WI38 (cell line): ENCODE data around the gene SLC2A2.

ENCODE experiments used
- H3K4me3 ChIP-seq: 2 replicates; pipeline ENCODE4 v1.5.1; 2011; ENCODE audit warnings: low read depth, mild to moderate bottlenecking, control low read depth, low read length
- CTCF ChIP-seq: IDR thresholded peaks from 2 replicates; pipeline ENCODE4 v1.5.1; 2012; ENCODE audit warnings: low read depth, mild to moderate bottlenecking, control low read depth, low read length

The SLC2A2 gene

DNA sequence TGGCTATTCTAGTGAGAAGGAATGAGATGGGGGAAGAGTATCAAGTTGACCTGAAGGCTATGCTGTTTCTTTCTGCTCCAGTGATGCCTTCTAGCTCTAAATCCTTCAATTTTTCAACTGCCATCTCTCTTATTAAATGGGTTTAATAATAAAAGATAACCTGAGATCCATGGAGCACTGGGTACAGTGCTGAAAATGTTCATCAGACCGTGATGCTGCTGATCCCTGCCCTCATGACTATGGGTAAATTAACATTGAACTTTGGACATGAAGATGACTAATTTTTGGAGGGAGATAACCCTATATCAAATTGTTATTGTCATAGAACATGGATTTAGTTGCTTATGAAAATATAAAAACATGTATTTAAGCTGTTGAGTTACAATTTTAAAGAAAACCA, 27.7 kb upstream of the SLC2A2 start:
- TF ChIP-seq CTCF, result no peak
- no peak overlapping the region for H3K4me3 ChIP-seq

DNA sequence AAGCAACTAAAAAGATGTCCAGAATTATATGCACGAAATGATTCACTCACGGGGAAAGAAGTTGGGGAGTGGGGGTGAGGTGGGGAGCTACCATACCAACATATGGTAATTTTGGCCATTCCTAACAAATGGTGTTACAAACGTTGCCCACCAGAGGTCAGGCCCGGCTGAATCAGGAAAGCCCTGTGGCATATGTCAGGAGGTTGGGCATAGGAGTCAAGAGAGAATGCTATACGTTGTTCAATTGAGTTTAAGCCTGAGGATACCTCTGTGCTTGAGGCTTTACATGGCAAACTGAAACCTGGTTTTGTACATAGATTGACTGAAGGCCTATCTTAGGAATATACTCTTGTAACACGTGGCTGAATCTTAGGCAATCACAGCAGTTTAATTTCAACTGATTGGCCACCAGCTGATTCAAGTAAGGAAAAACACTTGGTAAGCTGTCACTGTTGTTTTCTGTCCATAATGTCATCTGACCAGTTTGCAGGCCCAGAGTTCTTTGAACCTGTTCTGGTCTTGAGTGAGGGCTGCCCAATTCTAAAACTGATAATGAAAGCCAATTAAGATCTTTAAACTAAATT, 23.4 kb upstream of the SLC2A2 start:
- H3K4me3 ChIP-seq, result no peak overlapping the region
- peak; percentile 38; the same call in 1 of the 2 replicates for TF ChIP-seq CTCF

- H3K4me3 ChIP-seq, result no peak overlapping the region
- no peak for TF ChIP-seq CTCF
These were observed 20.2 kb upstream of the SLC2A2 start for GRCh38 chr3:171046760-171047159.

DNA sequence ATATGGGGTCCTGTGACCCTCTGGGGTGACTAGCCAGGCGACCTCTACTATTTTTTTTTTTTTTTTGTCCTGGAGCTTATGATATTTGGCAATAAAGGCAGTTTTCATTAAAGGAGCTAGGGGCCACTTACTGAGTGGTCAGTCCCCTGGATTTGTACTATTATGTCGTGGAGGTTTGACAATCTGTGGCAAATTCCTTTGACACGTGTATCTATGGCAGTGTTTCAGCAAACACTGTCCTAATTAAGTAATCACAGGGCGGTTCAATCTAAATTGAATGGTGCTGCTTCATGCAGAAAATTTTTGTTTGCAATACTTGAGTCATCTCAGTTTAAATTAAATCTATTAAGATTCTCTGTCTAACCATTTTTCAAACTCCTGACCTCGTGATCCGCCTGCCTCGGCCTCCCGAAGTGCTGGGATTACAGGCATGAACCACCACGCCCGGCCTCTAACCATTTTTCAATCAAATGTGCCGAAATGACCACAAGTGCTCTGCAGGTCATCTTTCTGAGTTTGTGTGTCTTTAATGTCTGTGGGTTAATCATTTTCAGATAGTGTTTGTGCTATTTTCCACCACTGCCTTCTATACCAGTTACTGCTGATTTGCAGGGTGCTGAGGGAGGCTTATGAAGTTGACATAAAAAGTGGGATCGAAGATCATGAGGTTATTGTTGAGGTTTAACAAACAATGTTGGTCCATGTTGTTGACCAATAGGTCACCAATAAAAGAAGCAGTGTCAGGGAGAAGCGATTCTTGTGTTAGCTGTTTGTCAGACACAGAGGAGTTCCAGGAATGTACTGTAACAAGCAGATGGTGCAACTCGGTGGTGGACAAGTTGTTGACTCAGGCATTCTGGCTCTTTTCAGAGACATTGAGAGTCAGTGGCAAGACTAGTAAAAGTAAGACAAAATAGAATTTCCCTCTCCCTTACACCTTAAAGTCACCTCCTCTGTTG, 18.6 kb upstream of the SLC2A2 start:
- TF ChIP-seq CTCF, result no peak
- no peak overlapping the region for H3K4me3 ChIP-seq

DNA sequence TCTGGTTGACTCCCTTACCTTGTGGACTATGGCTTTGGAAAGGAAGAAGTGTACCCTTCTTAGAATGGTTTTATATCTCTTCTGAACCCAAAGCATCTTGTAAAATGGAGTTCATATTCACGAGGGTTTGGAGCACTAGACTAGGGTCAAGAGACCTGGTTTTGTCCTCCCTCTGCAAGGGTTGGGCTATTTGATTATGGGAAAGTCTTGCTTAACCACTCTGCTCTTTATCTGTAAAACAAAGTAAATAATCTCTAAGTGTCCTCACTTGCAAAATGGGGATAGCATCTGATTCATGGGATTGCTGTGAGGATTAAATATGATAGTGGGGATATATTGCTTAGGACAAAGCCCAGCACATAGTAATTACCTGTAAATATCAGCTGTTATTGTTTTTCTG, 17.9 kb upstream of the SLC2A2 start:
- TF ChIP-seq CTCF, result no peak
- no peak overlapping the region for H3K4me3 ChIP-seq

DNA sequence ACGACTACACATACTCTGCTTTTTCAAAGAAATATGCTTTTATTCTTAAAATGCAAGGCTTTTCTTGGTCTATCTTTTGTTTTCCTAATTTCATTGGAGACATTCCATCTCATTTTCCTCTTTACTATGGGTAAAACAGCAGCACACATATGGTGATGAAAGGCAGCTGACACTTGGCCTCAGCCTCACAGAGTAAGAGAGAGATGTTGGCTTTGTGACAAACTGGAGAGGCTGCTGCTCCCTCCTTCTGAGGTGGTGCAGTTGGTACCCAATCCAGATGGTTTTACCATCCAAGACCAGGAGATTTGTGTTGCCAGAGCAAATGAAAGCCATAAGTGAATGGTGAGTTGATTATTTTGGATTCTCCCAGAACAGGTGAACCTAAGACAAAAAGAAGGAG, 13.2 kb upstream of the SLC2A2 start:
- no peak overlapping the region for H3K4me3 ChIP-seq
- TF ChIP-seq CTCF, result no peak

- TF ChIP-seq CTCF, result no peak
- no peak overlapping the region for H3K4me3 ChIP-seq
These were observed 11.8 kb upstream of the SLC2A2 start for GRCh38 chr3:171038342-171038741.
